Mucosa of stomach (tissue), 1 donor: ENCODE measurements around the gene VSIG1.
A peak's percentile ranks its signal among the peaks of the same experiment; 100 is the strongest.

Experiments used
- H3K27me3 ChIP-seq: one replicate; pipeline ENCODE4 v1.7.0; 2013; ENCODE audit warnings: mild to moderate bottlenecking, low read length; ENCODE audit not compliant: control insufficient read depth, insufficient read depth
- H3K36me3 ChIP-seq: one replicate; pipeline ENCODE4 v1.7.0; 2013; ENCODE audit warnings: low read length; ENCODE audit not compliant: control insufficient read depth, insufficient read depth
- H3K4me1 ChIP-seq: one replicate; pipeline ENCODE4 v1.7.0; 2013; ENCODE audit warnings: mild to moderate bottlenecking, low read length; ENCODE audit not compliant: control insufficient read depth, insufficient read depth
- H3K4me3 ChIP-seq: one replicate; pipeline ENCODE4 v1.7.0; 2013; ENCODE audit warnings: low read length
- H3K9ac ChIP-seq: one replicate; pipeline ENCODE4 v1.7.0; 2013; ENCODE audit warnings: mild to moderate bottlenecking, low read length, moderate library complexity
- H3K9me3 ChIP-seq: one replicate; pipeline ENCODE4 v1.7.0; 2013; ENCODE audit warnings: mild to moderate bottlenecking, low read length, moderate library complexity; ENCODE audit not compliant: control insufficient read depth
- donor health status: Pancreatic carcinoma.

The VSIG1 gene

GRCh38 chrX:108070891-108071290, 26.0 kb downstream of the VSIG1 start:
- Histone ChIP-seq H3K9ac (no peak overlapping the region), H3K27me3 (no peaks in the 10 kb centered on the region), H3K36me3 (no peaks in the 10 kb centered on the region), H3K4me3 (no peak overlapping the region), H3K4me1 (peaks cover 4% of the 10 kb centered on the region), H3K9me3 (no peaks in the 10 kb centered on the region)

DNA sequence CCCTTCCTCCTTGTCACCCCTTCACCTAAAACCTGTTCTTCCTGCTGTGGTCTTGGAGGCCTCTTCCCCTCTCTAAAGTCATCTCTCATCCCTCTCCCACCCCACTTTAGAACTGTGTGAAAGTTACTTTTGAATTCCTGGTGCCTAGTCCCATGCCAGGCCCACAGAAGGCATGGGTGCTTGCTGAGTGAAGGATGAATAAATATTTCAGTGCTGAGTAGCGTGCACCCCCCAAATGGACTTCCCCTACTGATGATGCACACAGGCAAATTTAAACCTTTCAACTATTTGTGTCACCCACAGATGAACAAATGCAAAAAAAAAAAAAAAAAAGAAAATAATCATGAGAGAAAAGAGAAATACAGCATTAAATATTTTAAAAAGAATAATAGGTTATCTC, 26.7 kb downstream of the VSIG1 start:
- H3K4me1 ChIP-seq: peaks cover 4% of the 10 kb centered on the region
- H3K27me3 ChIP-seq: no peaks in the 10 kb centered on the region
- no peak overlapping the region for H3K9ac ChIP-seq
- H3K9me3 ChIP-seq: no peaks in the 10 kb centered on the region
- no peak overlapping the region for H3K4me3 ChIP-seq
- H3K36me3 ChIP-seq: no peaks in the 10 kb centered on the region

- Histone ChIP-seq H3K27me3 (no peaks in the 10 kb centered on the region), H3K9ac (no peak overlapping the region), H3K4me3 (no peak overlapping the region), H3K36me3 (no peaks in the 10 kb centered on the region), H3K9me3 (no peaks in the 10 kb centered on the region), H3K4me1 (peaks cover 4% of the 10 kb centered on the region)
Observed at GRCh38 chrX:108072746-108073145, 27.9 kb downstream of the VSIG1 start.

GRCh38 chrX:108081110-108081509, 36.2 kb downstream of the VSIG1 start:
- H3K4me3 ChIP-seq: no peak overlapping the region
- no peaks in the 10 kb centered on the region for H3K27me3 ChIP-seq
- no peaks in the 10 kb centered on the region for H3K36me3 ChIP-seq
- no peaks in the 10 kb centered on the region for H3K9me3 ChIP-seq
- H3K9ac ChIP-seq: no peak overlapping the region
- no peaks in the 10 kb centered on the region for H3K4me1 ChIP-seq

DNA sequence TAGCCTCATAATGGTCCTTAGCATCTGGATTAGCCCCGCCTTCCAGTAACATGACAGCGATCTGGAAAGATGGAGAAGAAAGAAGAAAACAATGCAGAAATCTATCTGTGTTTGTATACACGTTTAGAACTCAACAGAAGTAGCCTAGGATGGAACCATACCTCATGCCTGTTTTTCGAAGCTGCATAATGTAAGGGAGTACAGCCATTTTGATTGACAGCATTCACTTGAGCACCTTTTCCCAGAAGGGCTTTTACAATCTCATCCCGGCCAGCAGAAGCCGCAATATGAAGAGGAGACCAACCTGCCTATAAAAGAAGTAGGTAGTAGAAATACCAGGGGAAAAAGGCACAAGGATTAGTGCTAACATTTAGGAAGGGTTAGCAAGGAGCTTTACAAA, 42.9 kb downstream of the VSIG1 start:
- H3K4me3 ChIP-seq: no peak overlapping the region
- H3K36me3 ChIP-seq: no peaks in the 10 kb centered on the region
- H3K9me3 ChIP-seq: no peaks in the 10 kb centered on the region
- no peaks in the 10 kb centered on the region for H3K4me1 ChIP-seq
- H3K27me3 ChIP-seq: no peaks in the 10 kb centered on the region
- H3K9ac ChIP-seq: no peak overlapping the region

DNA sequence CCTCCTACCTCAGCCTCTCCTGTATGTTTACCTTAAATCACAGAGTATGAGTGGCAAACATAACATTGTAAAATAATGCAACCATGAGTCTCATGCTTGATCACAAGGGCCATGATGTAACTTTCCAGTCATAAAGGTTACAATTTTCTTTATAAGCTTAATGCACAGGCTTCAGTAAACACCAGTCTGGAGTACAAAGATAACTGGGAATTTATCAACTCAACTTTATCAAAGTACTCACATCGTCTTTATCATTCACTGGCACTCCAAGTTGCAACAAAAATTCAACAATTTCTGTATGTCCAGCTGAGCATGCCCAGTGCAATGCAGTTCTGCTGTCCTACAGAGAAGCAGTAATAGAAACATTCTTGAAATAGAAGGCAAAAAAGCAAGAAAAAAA, 43.6 kb downstream of the VSIG1 start:
- Histone ChIP-seq H3K36me3 (no peaks in the 10 kb centered on the region), H3K4me3 (no peak overlapping the region), H3K9ac (no peak overlapping the region), H3K27me3 (no peaks in the 10 kb centered on the region), H3K9me3 (no peaks in the 10 kb centered on the region), H3K4me1 (no peaks in the 10 kb centered on the region)

GRCh38 chrX:108090491-108091263, 45.8 kb downstream of the VSIG1 start:
- H3K4me3 ChIP-seq: peak overlapping the region; percentile 60
- no peaks in the 10 kb centered on the region for H3K27me3 ChIP-seq
- no peaks in the 10 kb centered on the region for H3K4me1 ChIP-seq
- no peaks in the 10 kb centered on the region for H3K9me3 ChIP-seq
- H3K9ac ChIP-seq: peak overlapping the region; percentile 84
- H3K36me3 ChIP-seq: no peaks in the 10 kb centered on the region

DNA sequence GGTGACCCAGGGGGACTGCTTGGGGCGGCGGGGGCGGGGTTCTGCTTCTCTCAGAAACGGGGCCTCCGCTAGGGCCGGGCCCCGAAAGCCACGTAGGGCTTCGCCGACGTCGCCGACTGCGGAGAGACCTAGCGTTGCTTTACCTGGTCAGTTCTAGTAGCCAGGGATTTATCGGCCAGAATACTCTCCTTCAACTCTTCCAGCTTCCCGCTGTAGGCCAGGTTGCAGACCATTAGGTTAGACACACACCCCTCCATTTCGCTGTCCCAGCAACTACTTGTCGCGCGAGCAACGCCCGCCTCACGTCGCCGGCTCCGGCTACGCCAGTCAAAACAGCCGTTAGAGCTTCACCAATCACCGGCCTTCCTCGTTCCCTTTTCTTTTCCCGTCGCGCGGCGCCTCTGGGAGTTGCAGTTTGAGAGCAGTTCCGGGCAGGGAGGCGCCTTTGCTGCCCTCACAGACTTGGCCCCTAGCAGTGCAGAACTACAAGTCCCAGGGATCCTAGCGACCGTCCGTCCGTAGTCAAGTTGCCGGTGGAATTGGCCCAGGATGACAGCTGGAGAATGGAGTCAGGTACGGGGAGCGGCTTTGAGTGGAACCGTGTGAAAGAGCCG, 46.5 kb downstream of the VSIG1 start, which contains the start of the genes ATG4A and PSMD10:
Gene ATG4A, plus strand, starts transcription at position 515 of the 614 bp plus-strand sequence. Its CDS starts 49 bp downstream, at position 564.
Gene PSMD10, minus strand, starts transcription at position 279 of the 614 bp plus-strand sequence. Its CDS starts 22 bp downstream, at position 257.
- H3K4me1 ChIP-seq: no peaks in the 10 kb centered on the region
- H3K27me3 ChIP-seq: no peaks in the 10 kb centered on the region
- H3K4me3 ChIP-seq: peak within 1 kb of the TSS; percentile 92
- no peaks in the 10 kb centered on the region for H3K36me3 ChIP-seq
- no peaks in the 10 kb centered on the region for H3K9me3 ChIP-seq
- peak within 1 kb of the TSS; percentile 84 for H3K9ac ChIP-seq

- H3K4me3 ChIP-seq: peak overlapping the region; percentile 92
- H3K4me1 ChIP-seq: no peaks in the 10 kb centered on the region
- no peaks in the 10 kb centered on the region for H3K27me3 ChIP-seq
- H3K9ac ChIP-seq: peak overlapping the region; percentile 69
- H3K9me3 ChIP-seq: no peaks in the 10 kb centered on the region
- no peaks in the 10 kb centered on the region for H3K36me3 ChIP-seq
Observed at GRCh38 chrX:108091878-108092291, 47.0 kb downstream of the VSIG1 start.

- no peaks in the 10 kb centered on the region for H3K27me3 ChIP-seq
- no peak overlapping the region for H3K4me3 ChIP-seq
- H3K9ac ChIP-seq: no peak overlapping the region
- no peaks in the 10 kb centered on the region for H3K4me1 ChIP-seq
- H3K36me3 ChIP-seq: no peaks in the 10 kb centered on the region
- H3K9me3 ChIP-seq: no peaks in the 10 kb centered on the region
Observed at GRCh38 chrX:108097380-108097779, 52.5 kb downstream of the VSIG1 start.

GRCh38 chrX:108105473-108105872, 60.6 kb downstream of the VSIG1 start:
- Histone ChIP-seq H3K36me3 (no peaks in the 10 kb centered on the region), H3K9ac (no peak overlapping the region), H3K4me1 (no peaks in the 10 kb centered on the region), H3K4me3 (no peak overlapping the region), H3K9me3 (no peaks in the 10 kb centered on the region), H3K27me3 (no peaks in the 10 kb centered on the region)

DNA sequence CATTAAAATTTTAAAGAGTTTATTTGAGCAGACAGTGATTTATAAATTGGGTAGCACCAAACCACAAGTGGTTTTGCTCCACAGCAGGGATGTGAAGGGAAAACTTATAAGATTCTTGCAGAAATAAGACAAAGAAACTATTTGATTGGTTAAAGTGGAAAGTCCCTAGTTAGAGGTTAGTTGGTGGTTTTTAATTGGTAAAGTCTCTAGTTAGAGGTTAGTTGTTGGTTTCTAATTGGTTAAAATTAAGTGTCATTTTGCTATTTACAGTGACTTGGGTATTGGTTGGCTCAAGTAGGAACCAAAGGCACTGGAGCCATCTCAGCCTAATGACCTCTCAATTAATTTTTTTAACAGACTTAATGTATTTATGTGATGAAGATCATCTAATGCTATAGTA, 69.7 kb downstream of the VSIG1 start:
- H3K27me3 ChIP-seq: no peaks in the 10 kb centered on the region
- H3K36me3 ChIP-seq: no peaks in the 10 kb centered on the region
- H3K4me3 ChIP-seq: no peak overlapping the region
- no peak overlapping the region for H3K9ac ChIP-seq
- no peaks in the 10 kb centered on the region for H3K4me1 ChIP-seq
- H3K9me3 ChIP-seq: no peaks in the 10 kb centered on the region
